Activated CD8-positive, alpha-beta memory T cell treated with anti-CD3 and anti-CD28 coated beads, Interleukin-2, amount 10 ng/mL, durations not matched to agents 7 days and 5 days (primary cell): Measurements from ENCODE around the gene ANKRD63. TPM values are rescaled to one million over a fixed set of nuclear protein-coding genes. Genes with fewer than 3 reads are reported as not detected.

Experiments
- ATAC-seq: fragments of 150-1000 bp; cut with Tn5 transposase; one replicate; pipeline ENCODE4 v1.10.0; 2021; ENCODE audit warnings: moderate library complexity
- CTCF ChIA-PET: fragments of 350-600 bp; sonication (Branson Sonifier 250); formaldehyde crosslinking; loops from one replicate; lab custom pipeline; 2021; ENCODE audit warnings: antibody characterized with exemption; lab: Charles Lee
- DNase-seq: peaks from one replicate; pipeline ENCODE4 v3.0.0-alpha.2; 2020
- H3K27ac Mint-ChIP-seq: one replicate; pipeline ENCODE4 v1.8.0; 2021; ENCODE audit warnings: mild to moderate bottlenecking, mixed read lengths
- H3K27me3 Mint-ChIP-seq: one replicate; pipeline ENCODE4 v1.8.0; 2021; ENCODE audit warnings: mixed read lengths
- H3K36me3 Mint-ChIP-seq: one replicate; pipeline ENCODE4 v1.8.0; 2021; ENCODE audit warnings: mild to moderate bottlenecking, mixed read lengths
- H3K4me1 Mint-ChIP-seq: one replicate; pipeline ENCODE4 v1.8.0; 2021; ENCODE audit warnings: mixed read lengths
- H3K4me3 Mint-ChIP-seq: one replicate; pipeline ENCODE4 v1.8.0; 2021; ENCODE audit warnings: mild to moderate bottlenecking, moderate library complexity, mixed read lengths
- H3K9me3 Mint-ChIP-seq: one replicate; pipeline ENCODE4 v1.8.0; 2022; ENCODE audit warnings: low read depth, mixed read lengths
- total RNA-seq, 2 experiments: library from RNA; stranded (reverse); gene quantifications; one replicate each; pipeline ENCODE4 v1.2.3, GENCODE V29; 2021

The ANKRD63 gene
- total RNA-seq, 2 experiments from 2014 or later: not detected

DNA sequence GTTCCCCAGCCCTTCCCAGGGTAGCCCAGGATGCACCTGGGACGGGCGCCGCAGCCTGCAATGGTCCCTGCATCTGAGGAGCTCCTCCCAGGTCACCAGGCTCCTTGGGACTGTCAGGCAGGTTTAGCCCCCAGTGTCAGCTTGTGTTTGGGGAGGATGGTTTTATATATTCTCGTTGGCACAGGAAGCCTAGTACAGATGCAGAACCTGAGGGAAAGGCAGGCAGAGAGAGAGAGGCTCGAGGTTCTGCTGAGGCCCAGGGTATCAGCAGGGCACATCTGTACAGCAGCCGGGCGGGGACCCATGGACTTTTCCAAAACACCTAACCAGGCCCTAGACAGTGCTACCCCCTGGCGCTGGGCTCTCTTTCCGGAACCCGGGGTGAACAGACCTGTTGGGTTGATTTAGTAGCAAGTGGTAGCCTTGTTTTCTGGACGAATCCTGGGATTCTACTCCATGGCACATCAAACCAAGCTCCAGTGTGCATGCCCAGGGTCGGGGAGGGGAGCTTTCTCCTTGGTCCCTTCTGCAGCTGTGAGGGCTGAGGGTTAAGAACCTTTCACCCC, 35.4 kb downstream of the ANKRD63 start:
- CTCF ChIA-PET: interaction anchor here (1.7 kb wide), 1 partner anchor 26 kb away, joined by 9 read pairs; no protein-coding TSS in a partner anchor
- peaks cover 6% of the 10 kb centered on the region for H3K4me1 Mint-ChIP-seq
- no peak for ATAC-seq

DNA sequence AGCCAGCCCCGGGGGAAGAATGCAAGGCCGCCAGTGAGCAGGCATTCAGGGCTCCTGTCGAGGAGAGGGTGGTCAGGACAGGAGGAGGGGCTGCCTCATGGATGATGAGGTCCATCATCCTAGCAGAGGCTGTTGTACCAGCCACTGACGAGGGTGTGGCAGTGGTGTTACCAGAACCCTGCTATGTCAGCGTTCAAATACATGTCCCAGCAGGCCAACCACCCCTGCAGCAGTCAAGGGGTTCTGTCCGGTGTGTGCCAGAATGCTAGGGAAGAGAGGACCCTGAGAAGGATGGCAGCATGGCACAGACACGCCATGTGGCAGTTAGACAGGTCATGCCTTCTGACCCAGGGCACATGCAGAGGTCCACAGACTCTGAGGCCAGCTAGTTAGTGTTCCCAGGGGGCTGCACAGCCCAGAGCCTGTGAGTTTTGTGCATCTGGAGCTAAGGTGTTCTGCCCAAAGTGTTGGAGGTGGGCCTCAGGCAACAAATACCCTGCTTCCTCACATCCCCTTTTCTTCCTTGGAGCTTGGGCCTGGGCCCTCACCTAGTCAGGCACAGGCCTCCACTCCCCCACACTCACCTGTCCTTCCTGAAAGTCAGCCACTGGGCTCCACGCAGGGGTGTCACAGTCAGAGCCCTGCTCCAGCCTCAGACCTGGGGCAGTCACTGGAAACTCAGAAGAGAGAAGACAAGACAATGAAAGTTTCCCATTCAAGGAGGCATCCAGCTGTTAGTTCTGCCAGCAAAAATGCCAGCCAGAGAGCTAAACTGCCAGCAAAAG, 36.2 kb downstream of the ANKRD63 start:
- CTCF ChIA-PET: interaction anchor here (1.6 to 1.7 kb wide), 2 partner anchors 10 to 27 kb away, joined by 3 to 9 read pairs; no protein-coding TSS in a partner anchor
- Mint-ChIP-seq H3K4me1 (peaks cover 6% of the 10 kb centered on the region), H3K27ac (no peak overlapping the region), H3K4me3 (no peak overlapping the region), H3K36me3 (no peaks in the 10 kb centered on the region), H3K27me3 (peaks cover 15% of the 10 kb centered on the region), H3K9me3 (no peaks in the 10 kb centered on the region)
- DNase-seq (no peak), ATAC-seq (no peak)

More for the DNA sequence above, 35.4 kb downstream of the ANKRD63 start:
- Mint-ChIP-seq H3K36me3 (no peaks in the 10 kb centered on the region), H3K27ac (no peak overlapping the region), H3K4me3 (no peak overlapping the region), H3K9me3 (no peaks in the 10 kb centered on the region), H3K27me3 (peaks cover 19% of the 10 kb centered on the region)
- DNase-seq: no peak

DNA sequence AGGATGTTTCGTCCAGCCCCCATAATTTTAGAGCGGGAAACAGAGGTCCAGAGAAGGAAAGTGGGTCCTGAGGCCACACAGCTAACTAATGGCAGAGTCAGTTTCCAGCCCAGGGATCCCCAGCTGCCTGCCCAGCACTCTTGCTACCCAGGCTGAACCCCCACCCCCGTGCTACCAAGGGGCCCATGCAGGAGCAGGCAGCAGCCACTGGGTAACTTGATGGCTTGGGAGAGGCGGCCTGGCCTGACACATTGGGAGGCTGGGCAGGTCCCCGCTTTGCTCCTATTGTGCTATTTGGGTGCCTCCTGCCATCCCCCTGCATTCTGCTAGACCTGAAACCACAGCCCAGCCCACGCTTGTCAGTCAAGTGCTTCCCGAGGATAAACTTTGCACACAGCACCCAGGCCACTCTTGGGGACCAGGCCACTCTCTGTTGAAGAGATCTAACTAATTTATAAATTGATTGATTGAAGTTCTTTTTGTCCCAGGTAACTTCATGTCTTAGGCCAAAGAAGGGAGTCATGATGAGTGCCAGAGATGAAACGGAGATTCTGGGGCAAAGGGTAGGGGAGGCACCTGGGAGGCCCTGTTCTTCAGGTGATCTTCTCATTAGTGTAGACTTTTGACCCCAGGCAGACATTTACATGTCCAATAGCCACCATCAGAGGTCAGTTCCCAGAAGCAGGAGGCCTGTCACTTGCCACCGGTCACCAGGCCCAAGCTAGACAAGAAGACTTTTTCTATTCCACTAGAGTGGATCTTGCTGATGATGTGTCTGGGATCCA, 37.0 kb downstream of the ANKRD63 start:
- H3K4me3 Mint-ChIP-seq: no peak overlapping the region
- no peaks in the 10 kb centered on the region for H3K36me3 Mint-ChIP-seq
- H3K9me3 Mint-ChIP-seq: no peaks in the 10 kb centered on the region
- peaks cover 9% of the 10 kb centered on the region for H3K27me3 Mint-ChIP-seq
- no peak overlapping the region for H3K27ac Mint-ChIP-seq
- DNase-seq (no peak), ATAC-seq (no peak)
- CTCF ChIA-PET: interaction anchor here (0.9 to 1.7 kb wide), 4 partner anchors 11 to 29 kb away, joined by 3 to 9 read pairs (median 4); no protein-coding TSS in a partner anchor
- H3K4me1 Mint-ChIP-seq: peaks cover 6% of the 10 kb centered on the region

DNA sequence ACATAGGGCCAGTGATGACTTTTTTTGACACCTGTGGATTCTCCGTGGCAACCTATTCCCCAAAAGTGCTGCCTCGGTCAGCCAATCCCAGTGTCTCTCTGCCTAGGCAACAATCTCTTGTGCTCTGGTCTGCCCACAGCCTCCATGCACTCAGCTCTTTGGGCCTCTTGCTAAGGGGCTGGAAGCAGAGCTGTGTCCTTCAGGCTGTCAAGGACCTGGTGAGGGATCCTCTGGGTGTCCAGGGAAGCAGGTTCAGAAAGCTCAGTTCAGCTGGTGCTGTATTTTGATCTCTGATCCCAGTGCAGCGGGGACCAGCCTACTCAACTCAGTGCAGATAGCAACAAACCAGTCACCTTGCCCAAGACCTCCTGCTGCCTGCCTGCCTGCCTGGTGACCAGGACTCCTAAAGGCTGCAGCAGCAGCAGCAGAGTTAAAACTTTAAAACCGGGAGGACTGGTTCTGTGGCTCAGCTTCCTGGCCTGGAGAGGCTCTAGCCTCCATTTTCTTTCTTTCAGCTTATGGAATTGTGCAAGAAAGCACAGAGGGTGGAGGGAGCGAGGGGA, 37.8 kb downstream of the ANKRD63 start:
- no peak overlapping the region for H3K27ac Mint-ChIP-seq
- ATAC-seq (no peak), DNase-seq (no peak)
- no peaks in the 10 kb centered on the region for H3K9me3 Mint-ChIP-seq
- no peak overlapping the region for H3K4me3 Mint-ChIP-seq
- CTCF ChIA-PET: interaction anchor here (0.9 to 1.7 kb wide), 3 partner anchors 11 to 29 kb away, joined by 3 to 6 read pairs (median 3); no protein-coding TSS in a partner anchor
- peaks cover 8% of the 10 kb centered on the region for H3K27me3 Mint-ChIP-seq
- peaks cover 6% of the 10 kb centered on the region for H3K4me1 Mint-ChIP-seq
- H3K36me3 Mint-ChIP-seq: no peaks in the 10 kb centered on the region

DNA sequence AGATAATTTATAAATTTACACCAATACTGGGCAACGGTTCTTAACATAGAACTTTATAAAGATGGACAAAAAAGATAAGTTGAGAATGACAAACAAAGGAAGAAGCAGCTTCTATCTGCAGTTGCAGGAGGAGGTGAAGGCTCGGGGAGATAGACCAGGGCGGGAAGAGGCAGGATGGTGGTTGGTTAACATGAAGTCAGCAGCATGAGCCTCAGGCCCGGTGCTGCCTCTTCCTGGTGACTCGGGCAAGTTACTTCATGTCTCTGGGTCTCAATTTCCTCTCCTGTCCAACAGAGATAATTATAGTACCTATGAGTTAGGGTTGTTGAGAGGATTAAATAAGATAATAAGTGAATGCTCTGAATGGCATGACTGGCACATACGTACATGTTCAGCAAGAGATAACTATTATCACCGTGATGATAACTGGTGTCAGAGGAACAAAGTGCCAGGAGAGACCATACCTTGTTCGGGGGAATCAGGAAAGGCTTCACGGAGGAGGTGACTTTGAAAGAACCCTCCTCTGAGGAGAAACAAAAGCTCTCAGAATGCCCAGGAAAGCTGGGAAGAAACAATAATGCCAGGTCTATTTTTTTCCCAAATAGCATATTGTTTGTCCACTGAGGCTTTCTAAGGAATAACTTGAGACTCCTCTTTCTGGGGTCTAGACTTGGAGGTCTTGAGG, 39.6 kb downstream of the ANKRD63 start:
- ATAC-seq (no peak), DNase-seq (no peak)
- CTCF ChIA-PET: interaction anchor here (1.1 to 1.3 kb wide), 2 partner anchors 30 to 32 kb away, joined by 3 read pairs; no protein-coding TSS in a partner anchor
- Mint-ChIP-seq H3K4me1 (peaks cover 11% of the 10 kb centered on the region), H3K9me3 (no peaks in the 10 kb centered on the region), H3K4me3 (no peak overlapping the region), H3K27me3 (peaks cover 20% of the 10 kb centered on the region), H3K36me3 (no peaks in the 10 kb centered on the region), H3K27ac (no peak overlapping the region)

DNA sequence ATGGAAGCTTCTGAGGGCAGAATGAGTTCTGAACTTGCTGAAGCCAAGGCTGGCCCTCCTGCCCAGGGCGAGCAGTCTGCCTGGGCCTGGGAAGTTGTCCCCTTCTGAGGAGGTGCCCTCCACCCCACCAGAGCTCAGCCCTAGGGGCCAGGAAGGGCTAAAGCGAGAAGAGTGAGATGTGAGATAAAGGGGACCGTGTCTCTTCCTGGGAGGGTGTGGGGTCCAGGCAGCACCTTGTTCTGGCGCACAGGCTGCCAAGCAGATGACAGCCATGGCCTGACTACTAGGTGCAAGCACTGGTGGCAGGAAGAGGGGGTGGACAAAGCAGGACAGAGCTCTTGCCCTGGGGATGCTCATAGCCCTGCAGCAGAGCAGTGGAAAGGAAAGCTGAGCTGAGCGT, 40.3 kb downstream of the ANKRD63 start:
- Mint-ChIP-seq H3K4me1 (peaks cover 14% of the 10 kb centered on the region), H3K4me3 (no peak overlapping the region), H3K36me3 (no peaks in the 10 kb centered on the region)

DNA sequence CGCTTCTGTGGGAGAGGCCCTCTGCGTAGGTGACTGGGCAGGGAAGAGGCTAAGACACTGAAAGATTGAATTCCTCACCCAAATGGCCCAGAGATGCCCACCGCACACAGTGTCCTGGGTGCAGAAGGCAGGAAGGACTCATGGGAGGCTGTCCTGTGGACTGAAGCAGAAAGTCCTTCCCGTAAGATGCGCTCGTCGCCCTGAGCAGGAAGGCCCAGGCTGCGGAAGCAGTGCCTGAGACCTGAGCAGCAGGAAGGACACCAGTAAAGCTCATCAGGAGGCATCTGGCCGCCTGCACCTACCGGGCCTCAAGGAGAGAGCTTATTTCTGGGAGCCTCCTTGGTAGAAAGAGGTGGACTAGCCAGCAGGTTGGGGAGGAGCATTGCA, 40.7 kb downstream of the ANKRD63 start:
- no peak for ATAC-seq
- no peak for DNase-seq
- CTCF ChIA-PET: interaction anchor here (1.1 to 1.7 kb wide), 3 partner anchors 25 to 32 kb away, joined by 3 to 4 read pairs (median 4); no protein-coding TSS in a partner anchor
- Mint-ChIP-seq H3K9me3 (no peaks in the 10 kb centered on the region), H3K4me3 (no peak overlapping the region), H3K36me3 (no peaks in the 10 kb centered on the region), H3K27me3 (peaks cover 28% of the 10 kb centered on the region), H3K27ac (no peak overlapping the region), H3K4me1 (peaks cover 14% of the 10 kb centered on the region)

More for the DNA sequence above, 40.3 kb downstream of the ANKRD63 start:
- H3K27me3 Mint-ChIP-seq: peaks cover 27% of the 10 kb centered on the region
- ATAC-seq (no peak), DNase-seq (no peak)
- no peaks in the 10 kb centered on the region for H3K9me3 Mint-ChIP-seq
- H3K27ac Mint-ChIP-seq: no peak overlapping the region
- CTCF ChIA-PET: interaction anchor here (1.1 to 1.7 kb wide), 3 partner anchors 26 to 32 kb away, joined by 3 to 4 read pairs (median 3); no protein-coding TSS in a partner anchor

DNA sequence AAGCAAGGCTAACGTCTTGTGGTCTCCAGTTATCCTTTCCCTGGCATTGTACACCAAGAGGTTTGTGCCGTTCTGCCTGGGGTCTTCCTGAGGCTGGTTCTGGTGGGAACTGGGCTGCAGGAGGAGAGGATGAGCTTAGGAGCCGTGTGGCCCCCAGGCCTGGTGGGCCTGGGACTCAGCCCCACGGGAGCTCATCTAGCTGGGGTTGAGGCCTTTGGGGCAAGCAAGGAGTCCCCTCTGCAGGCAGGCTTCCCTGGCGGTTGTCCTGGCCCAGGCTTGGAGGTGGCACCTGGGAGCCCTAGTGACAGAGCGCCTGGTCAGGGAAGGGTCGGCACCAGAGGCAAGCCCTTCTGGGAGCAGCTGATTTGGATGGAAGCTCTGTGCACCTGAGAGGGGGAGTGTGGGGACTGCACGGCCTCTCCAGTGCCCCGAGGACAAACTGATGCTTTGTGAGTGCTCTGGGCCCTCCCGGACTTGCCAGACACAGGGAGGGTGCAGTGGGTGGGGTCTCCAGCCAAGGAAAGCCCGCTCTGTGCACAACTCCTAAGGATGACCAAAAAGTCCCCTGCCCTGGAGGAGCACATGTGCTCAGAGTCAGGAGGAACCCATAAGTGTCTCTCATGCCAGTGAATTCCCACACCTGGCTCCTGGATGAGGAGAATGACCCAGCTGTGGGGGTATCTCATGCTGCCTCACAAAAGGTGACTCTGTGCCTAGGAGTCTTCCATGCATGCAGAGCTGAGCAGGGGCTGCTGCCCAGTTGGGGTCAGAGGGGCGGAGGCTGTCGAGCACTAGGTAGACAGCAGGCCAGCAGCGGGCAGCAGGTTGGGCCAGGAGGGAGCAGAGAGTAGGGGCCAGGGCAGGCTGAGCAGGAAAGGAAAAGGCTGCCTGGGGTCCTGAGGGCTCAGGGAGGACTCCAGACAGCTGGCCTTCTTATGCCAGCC, 41.3 kb downstream of the ANKRD63 start:
- Mint-ChIP-seq H3K4me3 (no peak overlapping the region), H3K27me3 (peaks cover 28% of the 10 kb centered on the region), H3K36me3 (no peaks in the 10 kb centered on the region), H3K9me3 (no peaks in the 10 kb centered on the region), H3K27ac (no peak overlapping the region), H3K4me1 (peaks cover 14% of the 10 kb centered on the region)
- ATAC-seq (no peak), DNase-seq (no peak)
- CTCF ChIA-PET: interaction anchor here (0.7 to 4.3 kb wide), 6 partner anchors 12 to 38 kb away, joined by 3 to 25 read pairs (median 4); no protein-coding TSS in a partner anchor

DNA sequence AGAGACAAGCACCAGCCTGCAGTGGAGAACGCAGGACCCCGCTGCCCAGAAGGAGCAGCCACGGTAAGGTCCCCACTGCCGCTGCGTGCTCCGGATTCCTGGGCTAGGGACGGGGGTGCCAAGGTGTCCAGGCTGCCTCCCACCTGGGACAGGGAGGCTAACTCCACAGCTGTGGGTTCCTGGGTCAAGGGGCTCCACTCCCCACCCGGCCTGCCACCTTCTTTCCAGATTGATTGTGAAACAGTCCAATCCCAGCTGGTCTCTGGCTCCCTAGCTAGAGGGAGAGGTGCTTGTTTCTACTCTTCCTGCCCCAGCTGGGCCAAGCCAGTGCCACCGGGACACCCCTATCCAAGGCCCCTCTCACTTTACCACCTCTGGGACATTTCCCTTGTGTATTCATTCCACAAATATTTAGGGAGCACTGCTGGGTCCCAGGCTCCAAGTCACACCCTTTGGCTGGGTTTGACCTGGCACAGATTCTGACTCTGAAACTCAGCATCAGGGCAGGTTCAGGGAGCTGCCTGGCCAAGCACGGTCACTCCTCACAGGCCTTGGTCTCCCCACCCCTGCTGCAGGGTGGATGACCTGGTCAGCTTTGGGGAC, 42.1 kb downstream of the ANKRD63 start:
- H3K27ac Mint-ChIP-seq: no peak overlapping the region
- H3K9me3 Mint-ChIP-seq: no peaks in the 10 kb centered on the region
- H3K36me3 Mint-ChIP-seq: no peaks in the 10 kb centered on the region
- ATAC-seq (no peak), DNase-seq (no peak)
- H3K4me3 Mint-ChIP-seq: no peak overlapping the region
- H3K4me1 Mint-ChIP-seq: peaks cover 14% of the 10 kb centered on the region
- CTCF ChIA-PET: interaction anchor here (0.7 to 4.3 kb wide), 6 partner anchors 11 to 238 kb away, joined by 3 to 25 read pairs (median 5); no protein-coding TSS in a partner anchor
- H3K27me3 Mint-ChIP-seq: peaks cover 28% of the 10 kb centered on the region

DNA sequence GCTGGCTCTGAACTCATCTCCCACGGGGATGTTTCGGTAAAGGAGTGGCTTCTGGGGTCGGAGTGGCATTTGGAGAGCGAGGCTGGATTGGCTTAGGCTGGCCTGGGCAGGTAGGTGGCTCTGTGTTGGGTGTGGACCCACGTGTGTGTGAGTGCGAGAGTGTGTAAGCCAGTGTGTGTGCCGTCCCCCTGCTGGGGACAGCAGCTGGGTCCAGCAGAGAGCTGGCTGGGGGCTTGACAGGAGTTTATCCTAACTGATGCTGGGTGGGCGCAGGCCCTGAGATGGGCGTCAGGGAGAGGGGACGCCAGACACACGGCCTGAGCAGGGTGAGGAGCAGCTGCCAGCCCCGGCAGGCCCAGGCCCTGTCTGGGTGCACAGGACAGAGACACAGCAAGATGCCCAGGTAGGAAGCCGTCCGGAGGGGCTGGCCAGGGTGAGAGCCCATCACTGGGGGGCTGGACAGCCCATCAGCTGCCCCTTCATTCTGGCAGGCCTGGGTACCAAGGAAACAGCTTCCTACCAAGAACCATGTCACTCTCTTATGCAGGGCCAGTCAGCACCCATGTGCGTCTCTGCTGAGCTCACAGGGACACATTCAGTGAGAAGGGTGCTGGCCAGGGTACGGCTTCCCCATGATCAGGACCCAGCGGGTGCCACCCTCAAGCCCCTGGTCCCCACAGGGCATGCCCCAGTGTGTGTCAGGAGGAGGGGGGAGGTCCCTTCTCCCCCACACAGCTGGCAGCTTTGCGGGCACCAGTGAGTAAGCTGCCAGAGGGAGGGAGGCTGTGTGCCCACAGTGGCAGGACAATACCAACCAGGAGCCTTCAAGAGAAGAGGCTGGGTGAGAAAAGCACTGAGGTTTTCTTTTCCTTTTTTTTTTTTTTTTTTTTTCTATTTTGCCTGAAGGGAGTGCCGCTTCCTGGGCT, 42.9 kb downstream of the ANKRD63 start:
- no peaks in the 10 kb centered on the region for H3K36me3 Mint-ChIP-seq
- H3K4me1 Mint-ChIP-seq: peaks cover 14% of the 10 kb centered on the region
- ATAC-seq: no peak
- H3K9me3 Mint-ChIP-seq: no peaks in the 10 kb centered on the region
- CTCF ChIA-PET: interaction anchor here (0.7 to 4.3 kb wide), 6 partner anchors 22 to 239 kb away, joined by 5 to 25 read pairs (median 6); no protein-coding TSS in a partner anchor
- peaks cover 28% of the 10 kb centered on the region for H3K27me3 Mint-ChIP-seq
- no peak overlapping the region for H3K4me3 Mint-ChIP-seq
- H3K27ac Mint-ChIP-seq: no peak overlapping the region
- no peak for DNase-seq
